ENCODE data around the gene TPCN1.
A peak's percentile ranks its signal among the peaks of the same experiment; 100 is the strongest.

The TPCN1 gene

DNA sequence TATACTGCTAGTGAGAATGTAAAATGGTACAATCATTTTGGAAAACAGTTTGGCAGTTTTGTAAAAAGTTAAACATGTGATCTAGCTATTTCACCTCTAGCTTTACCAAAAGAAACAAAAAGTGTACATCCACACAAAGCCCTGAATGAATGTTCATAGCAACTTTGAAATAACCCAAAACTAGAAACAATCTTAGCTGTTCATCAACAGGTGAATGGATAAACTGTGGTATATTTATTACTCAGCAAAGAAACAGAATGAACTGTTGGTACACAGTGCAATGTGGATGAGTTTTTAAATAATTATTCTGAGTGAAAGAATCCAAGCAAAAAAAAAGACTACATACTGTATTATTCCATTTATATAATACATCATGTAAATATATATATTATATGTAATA, 36.3 kb downstream of the TPCN1 start:
- no peak for DNase-seq

DNA sequence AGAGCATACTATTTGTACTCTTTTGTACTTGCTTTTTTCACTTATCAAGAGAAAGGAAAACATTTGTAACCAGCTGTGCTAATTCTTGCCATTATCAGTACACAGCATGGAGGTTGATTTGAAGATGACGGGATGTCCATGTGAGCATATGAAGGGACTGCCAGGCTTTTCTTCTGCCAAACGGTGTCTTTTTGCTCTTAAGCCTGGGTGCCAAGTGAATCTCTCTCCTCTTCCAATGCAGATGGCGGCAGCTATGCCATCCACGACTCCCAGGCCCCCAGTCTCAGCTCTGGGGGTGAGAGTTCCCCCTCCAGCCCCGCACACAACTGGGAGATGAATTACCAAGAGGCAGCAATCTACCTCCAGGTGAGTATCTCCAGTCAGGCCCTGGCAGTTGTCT, 38.9 kb downstream of the TPCN1 start:
- DNase-seq, result peak in 4 of 58 donors; percentile 13 to 28 (median 18)

DNA sequence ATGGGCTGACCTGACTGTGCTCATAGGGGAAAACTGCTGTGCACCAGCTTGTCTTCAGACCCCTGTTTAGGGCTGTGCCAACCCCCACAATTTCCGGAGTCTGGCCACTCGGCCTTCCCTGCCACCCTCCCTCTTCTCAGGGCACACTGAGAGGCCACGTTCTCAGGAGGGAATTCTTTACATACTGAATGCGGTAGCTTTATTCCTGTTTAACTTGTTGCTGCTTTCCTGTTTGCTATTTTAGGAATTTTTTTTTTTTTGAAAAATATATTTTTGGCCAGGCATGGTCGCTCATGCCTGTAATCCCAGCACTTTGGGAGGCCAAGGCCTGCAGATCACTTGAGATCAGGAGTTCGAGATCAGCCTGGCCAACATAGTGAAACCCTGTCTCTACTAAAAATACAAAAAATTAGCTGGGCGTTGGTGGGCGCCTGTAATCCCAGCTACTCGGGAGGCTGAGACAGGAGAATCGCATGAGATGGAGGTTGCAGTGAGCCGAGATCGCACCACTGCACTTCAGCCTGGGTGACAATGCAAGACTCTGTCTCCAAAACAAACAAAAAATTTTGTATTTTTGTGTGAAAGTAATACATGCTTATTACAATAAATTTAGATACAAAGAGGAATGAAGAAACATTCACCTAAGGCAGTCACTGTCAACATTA, 39.5 kb downstream of the TPCN1 start:
- no peak for DNase-seq

DNA sequence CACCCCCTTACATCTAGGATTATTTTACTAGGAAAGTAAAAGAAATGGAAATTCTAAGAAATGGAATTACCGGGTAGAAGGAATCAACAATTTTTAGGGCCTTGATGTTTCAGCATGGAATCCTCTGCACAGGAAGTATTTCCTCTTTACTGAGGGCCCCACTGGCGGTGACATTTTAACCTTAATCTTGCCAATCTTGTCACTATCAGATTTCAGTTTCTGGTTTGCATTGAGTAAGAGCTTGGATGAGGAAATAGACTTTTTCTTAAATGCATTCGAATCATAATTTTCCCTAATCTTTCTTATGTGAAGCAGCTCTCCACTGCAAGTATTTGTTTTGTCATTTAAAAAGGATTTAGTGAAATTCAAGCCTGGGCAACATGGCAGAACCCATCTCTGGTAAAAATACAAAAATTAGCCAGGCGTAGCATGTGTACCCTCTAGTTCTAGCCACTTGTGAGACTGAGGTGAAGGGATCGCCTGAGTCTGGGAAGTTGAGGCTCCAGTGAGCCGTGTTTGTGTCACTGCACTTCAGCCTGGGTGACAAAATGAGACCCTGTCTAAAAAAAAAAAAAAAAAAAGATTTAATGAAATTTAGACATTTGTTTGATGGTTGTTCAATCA, 40.7 kb downstream of the TPCN1 start:
- DNase-seq, result no peak

DNA sequence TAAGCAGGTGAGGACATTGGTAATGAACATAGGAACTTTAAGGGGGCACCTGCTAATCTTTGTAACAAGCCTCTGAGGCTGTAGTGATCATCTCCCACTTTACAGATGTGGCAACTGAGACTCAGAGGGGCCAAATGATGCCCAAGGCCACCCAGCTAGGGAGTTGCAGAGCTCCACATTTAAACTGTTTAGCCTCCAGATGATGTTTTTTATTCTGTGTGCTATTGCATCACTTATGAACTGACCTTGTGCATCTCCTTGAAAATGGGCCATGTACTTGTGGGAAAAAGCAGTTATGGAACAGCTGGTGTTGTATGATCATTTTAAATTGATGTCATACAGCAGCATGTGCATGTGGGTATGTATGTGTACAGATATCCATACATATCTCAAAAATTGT, 41.4 kb downstream of the TPCN1 start:
- DNase-seq, result no peak

DNA sequence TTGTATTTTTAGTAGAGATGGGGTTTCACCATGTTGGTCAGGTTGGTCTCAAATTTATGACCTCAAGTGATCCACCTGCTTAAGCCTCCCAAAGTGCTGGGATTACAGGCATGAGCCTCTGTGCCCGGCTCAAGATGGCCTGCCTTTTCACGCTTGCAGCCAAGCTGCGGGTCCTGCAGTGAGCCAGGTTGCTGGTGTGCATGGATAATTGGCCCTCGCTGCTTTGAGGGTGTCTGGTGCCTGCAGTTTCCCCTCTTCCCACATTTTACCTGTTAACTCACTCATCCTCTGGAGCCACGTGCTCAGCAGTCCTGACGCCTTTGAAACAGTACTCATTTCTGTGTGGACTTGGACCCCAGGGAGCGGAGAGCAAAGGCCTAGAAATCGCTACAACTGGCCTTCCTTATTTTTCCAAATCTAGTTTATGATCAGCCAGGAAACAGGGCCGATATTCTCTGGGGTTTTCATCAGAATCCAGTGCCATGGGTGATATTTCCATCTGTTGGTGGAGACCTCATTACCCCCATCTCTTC, 42.2 kb downstream of the TPCN1 start:
- no peak for DNase-seq

DNA sequence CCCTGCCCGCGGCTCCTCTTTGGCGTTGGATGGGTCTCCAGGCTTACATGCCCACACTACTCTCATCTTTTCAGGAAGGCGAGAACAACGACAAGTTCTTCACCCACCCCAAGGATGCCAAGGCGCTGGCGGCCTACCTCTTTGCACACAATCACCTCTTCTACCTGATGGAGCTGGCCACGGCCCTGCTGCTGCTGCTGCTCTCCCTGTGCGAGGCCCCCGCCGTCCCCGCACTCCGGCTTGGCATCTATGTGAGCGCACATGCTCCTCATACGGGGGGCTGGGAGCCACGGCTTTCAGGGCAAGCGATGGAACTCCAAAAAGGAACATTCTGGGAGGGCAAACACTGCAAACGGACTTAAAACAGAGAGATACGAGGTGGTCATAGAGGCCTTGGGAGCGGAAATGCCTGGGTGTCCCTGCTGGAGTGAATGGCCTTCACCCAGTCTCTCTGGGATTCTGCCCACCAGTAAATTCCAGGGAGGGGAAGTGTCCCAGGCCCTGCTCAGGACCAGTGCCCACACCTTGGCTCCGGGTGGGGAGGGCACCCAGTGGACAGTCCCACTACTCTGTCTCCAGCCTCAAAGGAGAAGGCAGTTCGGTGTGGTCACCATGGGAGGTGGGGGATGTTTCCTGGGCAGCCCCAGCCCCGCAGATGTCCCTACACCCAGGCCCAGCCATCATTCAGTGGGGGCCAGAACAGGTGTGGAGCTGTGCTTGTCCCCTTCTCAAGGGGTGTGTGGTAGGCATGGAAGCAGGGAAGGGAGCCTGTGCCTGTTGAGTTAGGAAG, 45.0 kb downstream of the TPCN1 start:
- DNase-seq, result no peak

DNA sequence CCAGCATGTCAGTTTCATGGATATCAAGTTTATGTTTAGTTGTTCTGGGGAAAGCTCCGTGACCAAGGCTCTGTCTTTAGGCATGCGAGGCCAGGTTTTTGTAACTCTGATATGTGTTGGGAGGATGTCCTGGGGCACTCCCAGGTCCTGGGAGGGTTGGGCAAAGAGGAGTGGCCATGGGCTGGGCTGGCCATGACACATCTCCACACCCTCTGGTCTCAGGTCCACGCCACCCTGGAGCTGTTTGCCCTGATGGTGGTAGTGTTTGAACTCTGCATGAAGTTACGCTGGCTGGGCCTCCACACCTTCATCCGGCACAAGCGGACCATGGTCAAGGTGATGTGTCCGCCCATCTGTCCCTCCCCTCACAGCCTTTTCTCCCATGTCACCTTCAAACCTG, 46.4 kb downstream of the TPCN1 start:
- DNase-seq, result no peak

DNA sequence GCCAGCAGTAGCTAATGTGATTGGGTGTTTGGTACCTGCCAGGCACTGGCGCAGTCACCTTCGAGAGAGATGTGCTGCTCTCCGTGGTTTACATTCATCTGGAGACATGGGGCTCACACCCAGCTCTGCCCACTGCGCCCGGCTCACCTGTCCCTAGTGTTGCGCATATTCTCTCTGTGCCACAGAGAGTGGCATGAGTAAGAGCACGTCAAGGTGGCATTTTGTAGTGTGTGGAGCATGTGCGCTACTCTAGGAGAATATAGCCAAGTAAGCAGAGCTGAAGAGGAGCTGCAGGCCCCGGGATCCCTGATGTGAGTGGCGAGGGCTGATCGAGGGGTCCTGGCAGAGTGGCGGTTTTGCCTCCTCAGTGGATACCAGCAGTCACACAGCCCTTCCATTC, 46.9 kb downstream of the TPCN1 start:
- DNase-seq, result no peak

DNA sequence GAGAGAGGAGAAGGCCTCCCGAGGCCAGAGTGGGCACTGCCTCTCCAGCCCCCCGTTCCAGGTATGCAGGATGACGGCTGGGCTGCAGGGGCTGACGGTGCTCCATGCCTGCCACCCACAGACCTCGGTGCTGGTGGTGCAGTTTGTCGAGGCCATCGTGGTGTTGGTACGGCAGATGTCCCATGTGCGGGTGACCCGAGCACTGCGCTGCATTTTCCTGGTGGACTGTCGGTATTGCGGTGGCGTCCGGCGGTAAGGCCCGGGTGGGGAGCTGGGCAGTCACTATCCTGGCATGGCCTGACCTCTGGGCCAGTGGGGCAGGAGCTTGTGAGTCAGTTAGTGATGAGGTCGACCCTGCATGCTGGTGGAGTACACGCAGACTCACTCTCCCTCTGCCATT, 47.4 kb downstream of the TPCN1 start:
- DNase-seq, result no peak

DNA sequence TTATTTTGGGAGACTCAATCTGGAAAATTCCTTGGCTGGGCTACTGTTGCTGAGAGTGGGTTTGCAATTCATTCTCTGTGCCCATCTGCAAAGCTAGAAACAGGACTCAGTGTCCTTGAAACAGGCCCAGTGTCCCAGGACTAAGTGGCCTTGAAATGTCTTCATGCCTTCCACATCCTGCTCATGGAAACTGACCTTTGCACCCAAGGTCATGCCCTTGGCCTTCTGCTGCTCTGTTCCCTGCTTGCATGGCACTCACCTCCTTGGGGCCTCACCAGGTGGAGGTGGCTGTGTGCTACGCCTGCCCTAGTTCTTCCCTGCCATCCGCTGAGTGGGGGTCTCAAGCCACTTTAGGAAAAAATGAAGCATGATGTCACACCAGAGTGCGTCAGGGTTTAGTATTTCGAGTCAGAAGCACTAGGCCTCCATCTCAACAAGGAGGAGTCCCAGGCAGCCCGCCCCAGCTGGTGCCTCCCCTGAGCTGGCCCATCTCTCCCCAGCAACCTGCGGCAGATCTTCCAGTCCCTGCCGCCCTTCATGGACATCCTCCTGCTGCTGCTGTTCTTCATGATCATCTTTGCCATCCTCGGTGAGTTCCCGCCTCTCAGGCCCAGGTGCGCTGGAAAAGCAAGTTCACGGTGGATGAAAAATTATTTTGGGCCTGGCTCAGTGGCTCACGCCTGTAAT, 48.1 kb downstream of the TPCN1 start:
- DNase-seq, result no peak

DNA sequence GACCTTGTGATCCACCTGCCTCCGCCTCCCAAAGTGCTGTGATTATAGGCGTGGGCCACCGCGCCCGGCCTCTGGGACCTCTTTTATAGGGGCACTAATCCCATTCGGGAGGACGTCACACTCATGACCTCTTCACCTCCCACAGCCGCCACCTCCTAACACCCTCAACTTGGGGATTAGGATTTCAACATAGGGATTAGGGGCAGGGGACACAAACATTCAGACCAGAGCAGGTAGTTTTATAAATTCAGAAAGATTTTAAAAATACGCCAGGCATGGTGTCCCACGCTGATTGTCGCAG, 49.4 kb downstream of the TPCN1 start:
- DNase-seq, result no peak

DNA sequence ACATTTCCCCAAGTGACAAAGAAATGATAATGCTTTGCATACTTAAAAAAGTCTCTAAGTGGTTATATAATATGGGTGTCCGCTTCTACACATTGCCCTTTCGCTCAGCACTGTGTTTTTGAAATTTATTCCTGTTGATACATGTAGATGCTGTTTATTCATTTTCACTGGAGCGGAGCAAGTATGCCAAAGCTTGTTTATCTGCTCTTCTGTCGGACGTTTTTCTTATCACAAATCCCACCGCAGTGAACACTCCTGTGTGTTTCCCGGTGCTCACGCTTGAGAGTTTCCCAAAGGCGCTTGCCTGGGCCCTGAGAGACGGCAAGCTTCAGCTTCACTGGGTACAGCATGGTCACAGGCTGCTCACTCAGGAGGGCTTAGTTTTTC, 50.2 kb downstream of the TPCN1 start:
- DNase-seq, result no peak

DNA sequence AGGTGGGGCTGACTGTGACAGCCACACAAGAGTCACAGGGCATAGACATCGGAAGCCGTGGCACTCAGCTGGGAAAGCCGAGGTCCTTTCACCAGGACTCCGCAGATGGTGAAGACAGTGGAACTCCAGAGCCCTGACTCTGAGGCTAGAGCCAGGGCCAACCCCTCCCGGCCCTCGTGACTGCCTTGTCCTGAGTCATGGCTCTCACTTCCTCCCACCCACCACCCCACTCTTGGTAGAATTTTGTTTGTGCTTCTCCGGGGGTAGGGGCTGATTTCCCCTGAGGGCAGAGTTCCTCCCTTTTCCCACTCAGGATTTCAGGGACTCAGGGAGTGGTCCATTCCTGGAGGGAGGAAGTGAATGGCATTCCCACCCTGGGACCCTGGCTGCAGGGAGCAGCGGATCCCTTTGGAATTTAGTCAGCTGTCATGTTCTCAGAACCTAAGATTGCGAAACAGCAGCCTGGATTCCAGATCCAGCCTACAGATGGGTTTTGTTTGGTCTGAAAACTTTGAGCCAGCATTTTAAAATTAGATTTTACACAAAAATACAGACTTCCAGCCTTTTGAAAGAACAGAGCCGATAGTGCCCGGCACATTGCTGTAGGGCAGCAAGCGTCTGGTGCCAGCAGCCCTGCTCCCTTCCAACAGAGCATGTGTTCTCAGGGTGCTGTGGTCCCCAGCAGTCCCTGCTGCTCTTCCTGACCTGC, 50.7 kb downstream of the TPCN1 start:
- peak in 50 of 58 donors; percentile 12 to 74 (median 47) for DNase-seq

DNA sequence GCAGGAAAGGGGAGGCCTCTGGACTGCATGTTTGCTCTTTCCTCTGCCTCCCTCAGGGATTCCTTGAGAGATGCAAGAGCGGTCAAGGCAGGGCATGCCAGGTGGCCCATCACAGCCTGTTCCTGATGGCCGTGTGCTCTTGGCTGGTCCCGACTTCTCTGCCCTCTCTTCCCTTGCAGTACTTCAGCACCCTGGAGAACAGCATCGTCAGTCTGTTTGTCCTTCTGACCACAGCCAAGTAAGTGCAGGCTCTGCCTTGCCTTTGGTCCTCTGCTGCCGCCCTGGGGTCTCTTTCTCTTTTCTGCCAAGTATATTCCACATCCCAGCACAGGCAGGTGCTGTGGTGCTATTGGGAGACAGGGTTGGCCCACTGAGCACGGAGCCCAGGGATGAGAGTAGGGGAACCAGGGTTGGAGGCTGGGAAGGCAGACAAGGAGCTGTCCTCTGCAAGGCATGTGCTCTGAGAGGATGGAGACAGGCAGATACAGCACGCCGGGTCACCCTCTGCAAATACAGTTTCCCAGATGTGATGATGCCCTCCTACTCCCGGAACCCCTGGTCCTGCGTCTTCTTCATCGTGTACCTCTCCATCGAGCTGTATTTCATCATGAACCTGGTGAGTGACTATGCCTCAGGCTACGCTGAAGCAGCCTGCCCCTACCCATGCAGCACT, 51.9 kb downstream of the TPCN1 start:
- DNase-seq, result no peak

DNA sequence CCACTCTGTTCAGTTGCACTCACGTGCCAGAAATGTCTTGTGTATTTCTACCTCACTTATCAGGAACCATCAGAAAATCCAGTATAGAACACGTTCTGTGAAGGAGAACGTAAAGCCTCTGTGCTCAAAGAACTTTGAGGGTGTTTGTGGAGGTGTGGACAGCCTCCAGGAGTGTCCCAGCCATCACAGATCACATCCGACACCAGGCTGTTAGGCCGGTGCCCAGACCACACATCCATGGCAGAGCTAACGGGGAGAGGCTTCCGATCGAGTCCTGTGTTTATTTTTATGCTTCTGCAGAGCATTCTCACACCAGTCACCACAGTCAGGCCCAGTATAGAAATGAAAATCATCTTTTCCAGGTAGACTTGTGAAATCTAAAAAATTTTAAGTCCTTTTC, 53.6 kb downstream of the TPCN1 start:
- no peak for DNase-seq

DNA sequence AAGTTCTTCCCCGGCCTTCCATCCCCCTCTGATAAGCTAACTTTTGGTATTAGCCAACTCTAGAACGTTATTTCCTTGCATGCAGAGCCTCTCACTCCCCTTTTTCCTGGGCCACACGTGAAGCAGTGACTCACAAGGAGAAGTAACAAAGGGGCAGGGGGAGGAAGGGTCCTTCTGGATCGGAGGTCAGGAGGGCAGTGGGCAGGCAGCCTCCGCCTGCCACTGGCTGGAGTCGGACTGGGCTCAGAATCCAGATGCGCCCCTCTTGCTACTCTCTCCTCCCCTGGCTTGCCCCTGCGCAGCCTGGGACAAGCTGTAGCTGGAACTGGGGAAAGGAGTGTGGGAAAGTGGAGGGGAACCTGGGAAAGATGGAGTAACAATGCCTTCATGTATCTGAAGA, 55.0 kb downstream of the TPCN1 start:
- no peak for DNase-seq

DNA sequence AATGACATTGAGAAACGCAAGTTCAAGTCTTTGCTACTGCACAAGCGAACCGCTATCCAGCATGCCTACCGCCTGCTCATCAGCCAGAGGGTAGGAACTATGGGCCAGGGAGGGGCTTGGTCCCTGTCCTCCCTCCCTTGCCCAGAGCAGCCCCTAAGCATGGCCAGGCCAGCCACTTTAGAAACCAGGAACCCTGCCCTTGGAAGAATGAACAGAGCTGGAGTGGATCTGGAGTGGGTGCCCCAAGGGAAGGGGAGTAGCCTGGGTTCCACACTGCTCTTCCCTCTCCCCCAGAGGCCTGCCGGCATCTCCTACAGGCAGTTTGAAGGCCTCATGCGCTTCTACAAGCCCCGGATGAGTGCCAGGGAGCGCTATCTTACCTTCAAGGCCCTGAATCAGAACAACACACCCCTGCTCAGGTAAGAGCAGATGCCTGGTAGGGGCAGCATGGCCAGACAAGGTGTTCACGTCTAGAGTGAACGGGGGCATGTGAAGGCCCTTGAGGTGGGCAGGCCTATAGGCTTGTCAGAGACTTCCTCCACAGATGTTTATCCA, 55.8 kb downstream of the TPCN1 start:
- DNase-seq, result no peak

DNA sequence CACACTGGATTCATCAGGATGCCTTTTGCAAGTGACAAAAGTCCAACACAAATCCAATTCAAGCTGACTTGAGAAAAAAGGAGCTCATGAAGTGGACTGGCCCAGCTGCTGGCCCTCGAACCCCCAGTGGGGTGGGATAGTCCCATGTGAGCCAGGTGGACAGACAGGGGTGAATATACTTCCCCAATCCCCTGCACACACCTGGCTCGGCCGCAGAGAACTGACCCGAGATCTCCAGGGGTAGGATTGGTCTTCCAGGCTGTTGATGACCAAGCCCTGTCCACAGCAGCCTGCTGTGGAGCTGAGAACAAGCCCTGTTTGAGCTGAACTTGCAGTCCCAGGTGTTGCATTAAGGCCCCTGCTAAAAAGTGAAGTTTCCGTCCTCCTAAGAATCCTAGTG, 56.2 kb downstream of the TPCN1 start:
- no peak for DNase-seq

DNA sequence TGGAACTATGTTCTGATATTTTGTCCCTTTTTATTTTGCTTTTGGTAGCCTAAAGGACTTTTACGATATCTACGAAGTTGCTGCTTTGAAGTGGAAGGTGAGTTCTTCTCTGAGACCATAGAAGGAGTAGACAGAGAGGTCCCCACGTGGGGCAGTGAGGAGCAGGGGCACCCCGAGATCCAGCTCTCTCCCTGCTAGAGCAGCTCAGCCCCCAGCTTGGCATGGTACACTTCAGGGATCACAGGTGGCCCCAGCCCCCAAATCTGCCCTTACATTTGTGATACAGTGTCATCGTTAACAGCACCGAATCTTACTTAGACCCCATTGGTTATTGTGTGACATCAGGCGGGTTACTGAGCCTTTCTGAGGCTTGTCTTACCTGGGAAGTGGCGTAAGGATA, 56.9 kb downstream of the TPCN1 start:
- no peak for DNase-seq

DNA sequence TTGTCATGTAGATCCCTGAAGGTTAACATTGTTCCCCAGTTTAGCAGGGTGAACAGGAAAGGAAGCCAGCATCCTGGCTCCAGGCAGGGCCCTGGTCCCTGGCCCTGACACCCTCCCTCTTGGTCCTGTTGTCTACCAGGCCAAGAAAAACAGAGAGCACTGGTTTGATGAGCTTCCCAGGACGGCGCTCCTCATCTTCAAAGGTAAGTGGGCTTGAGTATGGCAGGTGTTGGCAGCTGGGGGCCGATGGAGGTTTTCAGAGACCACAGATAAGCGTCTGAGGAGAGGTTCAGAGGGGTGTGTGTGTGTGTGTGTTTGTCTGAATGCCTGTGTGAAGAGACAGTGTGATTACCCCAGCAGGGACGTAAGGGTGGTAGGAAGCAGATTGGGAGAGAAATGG, 57.4 kb downstream of the TPCN1 start:
- DNase-seq, result no peak

Measured in anterior cingulate cortex (tissue), 58 donors.